Measurements from ENCODE around the gene DNASE1L3.

DNASE1L3 gene

GRCh38 chr3:58158442-58159153, 52.2 kb downstream of the DNASE1L3 start:
- DNase-seq (ENCODE audit: low read depth), result no peak

DNA sequence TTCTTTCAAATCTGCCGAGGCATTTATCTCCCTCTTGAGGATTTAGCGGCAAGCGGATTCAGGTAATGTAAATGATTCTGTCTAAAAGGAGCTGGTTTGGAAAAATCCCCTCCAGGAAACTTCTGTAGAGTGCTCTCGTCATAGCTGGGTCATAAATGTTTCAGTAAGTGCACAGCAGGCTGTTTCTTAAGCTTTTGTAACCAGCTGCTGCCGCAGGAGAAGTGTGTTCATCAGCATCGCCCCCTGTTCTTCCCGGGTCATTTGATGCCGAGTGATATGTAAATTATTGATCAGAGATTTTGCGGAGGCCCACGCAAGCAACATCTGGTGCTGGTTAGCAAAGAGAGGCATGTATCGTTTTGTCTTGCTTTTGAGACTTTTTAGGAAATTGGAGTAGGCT, 53.1 kb downstream of the DNASE1L3 start:
- no peak for DNase-seq (ENCODE audit: low read depth)

DNA sequence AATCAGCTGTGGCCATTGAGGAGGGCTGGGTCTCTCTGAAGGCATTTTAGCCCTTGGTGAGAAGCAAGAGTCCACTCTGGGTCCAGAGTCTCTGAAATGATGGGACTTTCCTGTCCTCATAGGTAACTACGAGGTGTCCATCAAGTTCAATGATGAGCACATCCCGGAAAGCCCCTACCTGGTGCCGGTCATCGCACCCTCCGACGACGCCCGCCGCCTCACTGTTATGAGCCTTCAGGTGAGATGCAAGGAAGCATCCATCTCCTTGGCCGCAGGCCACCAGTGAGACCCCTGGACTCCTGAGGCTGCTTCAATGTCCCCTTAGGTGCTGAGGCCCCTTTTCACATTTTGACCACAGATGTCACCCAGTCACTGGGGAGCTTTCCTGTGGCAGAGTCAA, 54.9 kb downstream of the DNASE1L3 start:
- no peak for DNase-seq (ENCODE audit: low read depth)

GRCh38 chr3:58154626-58155449, 55.9 kb downstream of the DNASE1L3 start:
- DNase-seq (ENCODE audit: low read depth), result no peak

DNA sequence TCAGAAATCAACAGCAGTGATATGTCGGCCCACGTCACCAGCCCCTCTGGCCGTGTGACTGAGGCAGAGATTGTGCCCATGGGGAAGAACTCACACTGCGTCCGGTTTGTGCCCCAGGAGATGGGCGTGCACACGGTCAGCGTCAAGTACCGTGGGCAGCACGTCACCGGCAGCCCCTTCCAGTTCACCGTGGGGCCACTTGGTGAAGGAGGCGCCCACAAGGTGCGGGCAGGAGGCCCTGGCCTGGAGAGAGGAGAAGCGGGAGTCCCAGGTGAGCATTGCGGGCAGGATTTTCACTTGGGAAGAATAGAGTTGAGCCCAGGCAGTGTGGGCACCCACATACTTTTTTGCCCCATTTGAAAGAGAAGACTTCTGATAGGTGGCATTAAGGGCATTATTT, 57.4 kb downstream of the DNASE1L3 start:
- no peak for DNase-seq (ENCODE audit: low read depth)

GRCh38 chr3:58152225-58153015, 58.4 kb downstream of the DNASE1L3 start:
- no peak for DNase-seq (ENCODE audit: low read depth)

GRCh38 chr3:58151637-58152036, 59.1 kb downstream of the DNASE1L3 start:
- DNase-seq (ENCODE audit: low read depth), result no peak

DNA sequence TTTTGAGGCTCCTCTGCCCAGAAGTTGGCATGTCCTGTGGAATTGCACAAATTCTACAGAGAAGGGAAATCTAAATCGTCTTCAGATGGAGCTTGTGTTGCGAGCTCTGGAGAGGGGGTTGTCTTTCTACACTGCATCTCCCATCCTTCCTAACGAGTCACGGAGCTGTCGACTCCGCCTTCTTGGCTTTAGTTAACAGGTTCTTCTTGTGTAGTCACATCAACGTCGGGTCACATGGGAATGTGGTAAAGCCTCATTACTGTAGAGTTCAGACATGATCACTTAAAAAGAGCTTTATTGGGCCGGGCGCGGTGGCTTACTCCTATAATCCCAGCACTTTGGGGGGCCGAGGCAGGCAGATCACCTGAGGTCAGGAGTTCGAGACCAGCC, 60.0 kb downstream of the DNASE1L3 start:
- DNase-seq (ENCODE audit: low read depth), result no peak

- no peak for DNase-seq (ENCODE audit: low read depth)
These were observed 60.5 kb downstream of the DNASE1L3 start for GRCh38 chr3:58150130-58150809.

GRCh38 chr3:58148049-58148448, 62.7 kb downstream of the DNASE1L3 start:
- no peak for DNase-seq (ENCODE audit: low read depth)

DNA sequence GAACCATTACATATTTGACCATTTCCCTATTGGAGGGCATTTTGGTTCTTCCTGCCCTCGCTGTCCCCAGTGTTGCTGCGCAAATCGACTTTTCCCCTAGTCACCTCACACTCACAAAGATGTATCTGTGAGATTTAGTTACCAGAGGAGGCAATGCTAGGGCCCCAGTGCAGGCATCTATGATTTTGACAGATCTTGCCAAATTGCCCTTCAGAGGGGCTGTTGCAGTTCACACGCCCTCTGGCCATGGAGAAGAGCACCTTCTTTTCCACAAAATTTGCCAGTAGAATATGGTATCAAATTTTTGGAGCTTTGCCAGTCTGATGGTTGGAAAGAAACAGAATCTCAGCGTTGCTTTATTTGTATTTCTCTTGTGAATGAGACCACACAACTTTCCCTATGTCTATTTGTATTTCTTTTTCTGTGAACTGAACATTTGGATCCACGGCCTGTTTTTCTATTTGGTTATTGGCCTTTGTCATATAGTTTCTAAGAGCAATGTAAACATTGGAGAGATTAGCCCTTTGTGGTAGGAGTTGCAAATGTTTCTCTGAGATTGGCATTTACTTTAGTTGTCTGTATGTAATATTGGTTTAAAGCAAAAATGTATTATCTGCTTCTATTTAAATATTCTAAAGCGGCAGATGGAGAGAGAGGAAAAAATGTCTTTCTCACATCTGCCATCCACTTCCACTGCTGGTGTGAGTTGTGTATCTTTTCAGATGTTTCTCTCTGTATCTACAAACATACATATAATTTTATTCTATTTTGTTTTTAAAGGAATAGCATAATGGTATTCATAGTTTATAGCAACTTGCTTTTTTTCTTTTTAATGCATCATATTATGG, 66.1 kb downstream of the DNASE1L3 start:
- DNase-seq (ENCODE audit: low read depth), result no peak

GRCh38 chr3:58143417-58144055, 67.2 kb downstream of the DNASE1L3 start:
- no peak for DNase-seq (ENCODE audit: low read depth)
